Hepatocyte (in vitro differentiated cells): ENCODE measurements around the gene IDUA.

Source experiments
- EZH2phosphoT487 ChIP-seq: fragments of 200-600 bp; sonication (generic); IDR thresholded peaks from one replicate; pipeline ENCODE4 v1.6.1; 2018; ENCODE audit warnings: antibody characterized with exemption, mild to moderate bottlenecking, low read depth, moderate library complexity; ENCODE audit not compliant: unreplicated experiment, severe bottlenecking
- TF ChIP-seq, protein P1 (sequence below): fragments of 200-600 bp; sonication (generic); IDR thresholded peaks from 2 replicates; pipeline ENCODE4 v1.5.1; 2016; ENCODE audit warnings: antibody characterized with exemption, mild to moderate bottlenecking; ENCODE audit not compliant: poor library complexity

DNA sequence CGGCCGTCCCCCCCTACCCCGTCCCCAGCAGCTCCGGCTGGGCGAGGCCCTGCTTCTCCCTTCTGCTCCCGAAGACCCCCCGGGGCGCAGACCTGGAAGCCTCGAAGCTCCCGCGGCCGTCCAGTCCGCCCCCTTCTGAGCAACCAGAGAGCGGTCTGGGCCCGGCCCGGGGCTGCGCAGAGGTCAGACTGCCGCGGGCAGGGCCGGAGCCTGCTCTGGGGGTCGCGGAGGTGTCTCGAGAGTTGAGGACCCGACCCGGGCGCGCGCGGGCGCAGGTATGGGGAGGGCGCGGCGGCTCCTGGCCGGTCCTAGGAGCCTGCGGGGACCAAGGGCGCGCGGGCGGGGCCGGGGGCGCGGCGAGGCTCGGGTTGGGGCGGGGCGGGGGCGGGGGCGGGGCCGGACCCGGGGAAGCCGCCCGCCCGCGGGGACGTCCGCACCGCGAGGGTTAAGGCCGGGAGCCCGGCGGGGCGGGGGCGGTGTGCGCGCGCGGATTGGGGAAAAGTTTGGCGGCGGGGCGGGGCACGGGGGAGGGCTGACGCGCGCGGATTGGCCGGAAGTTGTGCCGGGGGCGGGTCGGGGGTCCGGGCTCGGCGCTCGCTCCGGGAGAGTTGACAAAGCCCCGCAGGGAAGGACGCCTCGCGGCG, 24.3 kb downstream of the IDUA start, which contains the start of gene FGFRL1:
- TF ChIP-seq, protein P1, sequence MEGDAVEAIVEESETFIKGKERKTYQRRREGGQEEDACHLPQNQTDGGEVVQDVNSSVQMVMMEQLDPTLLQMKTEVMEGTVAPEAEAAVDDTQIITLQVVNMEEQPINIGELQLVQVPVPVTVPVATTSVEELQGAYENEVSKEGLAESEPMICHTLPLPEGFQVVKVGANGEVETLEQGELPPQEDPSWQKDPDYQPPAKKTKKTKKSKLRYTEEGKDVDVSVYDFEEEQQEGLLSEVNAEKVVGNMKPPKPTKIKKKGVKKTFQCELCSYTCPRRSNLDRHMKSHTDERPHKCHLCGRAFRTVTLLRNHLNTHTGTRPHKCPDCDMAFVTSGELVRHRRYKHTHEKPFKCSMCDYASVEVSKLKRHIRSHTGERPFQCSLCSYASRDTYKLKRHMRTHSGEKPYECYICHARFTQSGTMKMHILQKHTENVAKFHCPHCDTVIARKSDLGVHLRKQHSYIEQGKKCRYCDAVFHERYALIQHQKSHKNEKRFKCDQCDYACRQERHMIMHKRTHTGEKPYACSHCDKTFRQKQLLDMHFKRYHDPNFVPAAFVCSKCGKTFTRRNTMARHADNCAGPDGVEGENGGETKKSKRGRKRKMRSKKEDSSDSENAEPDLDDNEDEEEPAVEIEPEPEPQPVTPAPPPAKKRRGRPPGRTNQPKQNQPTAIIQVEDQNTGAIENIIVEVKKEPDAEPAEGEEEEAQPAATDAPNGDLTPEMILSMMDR, result peak; percentile 3
- TF ChIP-seq EZH2phosphoT487, result no peak
